Mammary epithelial cell (primary cell): ENCODE results near the gene MROH2A.

Experiments
- CTCF ChIP-seq, 2 donors: IDR thresholded peaks in 1 of 2; conservative IDR thresholded peaks in 1 of 2; 2 replicates each; pipeline ENCODE4 v1.5.1; 2011 to 2012; ENCODE audit warnings: inconsistent platforms in 2 of 2, low read length in 2 of 2, mild to moderate bottlenecking in 2 of 2, control low read depth in 1 of 2, low read depth in 1 of 2; ENCODE audit not compliant: insufficient read depth in 1 of 2; ENCODE audit errors: extremely low read depth in 1 of 2
- EZH2 ChIP-seq: IDR thresholded peaks from 2 replicates; pipeline ENCODE4 v1.6.1; 2012; ENCODE audit warnings: low read length, inconsistent platforms, borderline replicate concordance

DNA sequence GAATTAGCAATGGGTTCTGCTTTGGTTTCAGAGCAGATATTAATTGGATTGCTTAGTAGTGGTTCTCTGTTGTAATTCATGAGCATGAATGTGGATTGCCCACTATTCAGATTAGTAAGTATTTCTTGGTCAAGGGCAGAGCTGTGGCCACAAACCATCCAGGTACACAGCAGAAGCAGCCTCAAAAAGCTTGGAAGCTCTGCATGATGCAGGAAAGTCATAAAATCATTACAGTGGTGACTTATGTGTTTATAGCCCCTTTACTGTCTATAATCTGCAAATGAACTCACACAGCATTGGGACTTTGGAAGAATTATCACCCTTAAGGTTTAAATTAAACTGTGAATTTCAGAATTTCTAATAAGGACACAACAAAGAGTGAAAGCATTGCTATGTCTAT lies 20.0 kb upstream of the MROH2A start:
- TF ChIP-seq CTCF (conservative IDR thresholded peaks at IDR 0.05 in 1 of 2, IDR thresholded peaks at IDR 0.05 in 1 of 2; ENCODE audit: extremely low read depth in 1 of 2, insufficient read depth in 1 of 2, low read depth in 1 of 2, low read length in 2 of 2) (no peak), EZH2 (no peak)
